OCI-LY3 (cell line): Measurements from ENCODE around the gene UBE2S.

Source experiments
- CTCF ChIP-seq: fragments of 200-600, 300-600 bp; sonication (generic); IDR thresholded peaks from 2 replicates; pipeline ENCODE4 v1.5.1; 2014; ENCODE audit warnings: antibody characterized with exemption, low read length, low read depth
- EZH2phosphoT487 ChIP-seq: fragments of 200-600 bp; shearing (Covaris generic); IDR thresholded peaks from 2 replicates; pipeline ENCODE4 v1.6.1; 2018; ENCODE audit warnings: antibody characterized with exemption, mixed run types, low read depth

DNA sequence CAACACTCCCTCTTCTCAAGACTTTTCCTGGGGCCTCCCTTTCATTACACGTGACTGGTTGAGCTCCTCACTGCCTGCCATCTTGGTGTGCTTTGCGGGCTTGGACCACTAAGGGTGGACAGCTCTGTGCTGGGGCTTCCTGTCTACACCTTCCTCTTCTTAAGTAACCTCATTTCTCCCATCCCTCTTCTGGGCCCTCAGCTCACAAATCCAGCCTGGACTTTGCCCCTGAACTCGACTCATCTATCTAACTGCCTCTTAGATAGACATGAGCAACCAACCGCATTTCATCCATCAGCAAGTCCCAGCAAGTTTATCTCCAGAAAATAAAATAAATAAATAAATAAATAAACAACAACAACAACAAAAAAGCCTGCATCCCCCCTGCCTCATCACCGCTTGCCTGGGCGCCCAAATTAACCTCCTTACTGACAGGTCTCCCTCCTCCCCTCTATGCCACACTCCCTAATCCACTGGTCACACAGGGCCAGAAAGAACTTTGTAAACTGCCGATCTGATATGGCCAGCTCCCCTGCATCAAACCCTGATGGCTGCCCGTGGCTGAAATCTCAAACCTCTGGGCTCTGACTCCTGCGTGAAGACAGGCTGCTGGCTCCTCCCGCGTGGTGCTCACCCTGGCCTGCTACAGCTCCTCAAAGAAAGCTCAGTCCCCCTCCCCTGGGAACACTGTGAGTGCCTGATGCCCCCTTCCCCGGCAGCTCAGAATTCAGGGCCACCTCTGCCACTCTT lies 46.1 kb upstream of the UBE2S start:
- TF ChIP-seq CTCF, result no peak
- no peak for TF ChIP-seq EZH2phosphoT487
